Activated T-cell treated with anti-CD3 and anti-CD28 coated beads, Interleukin-2, amount 50 U/mL, for 48 hours (primary cell): ENCODE measurements around the gene NBPF19.
"Not testable (repeated sequence)": the region's sequence is repeated elsewhere in the genome, so short reads cannot be mapped to it uniquely, and the experiment has no call there.

Source experiments
- DNase-seq, 2 experiments: peaks; one replicate each; pipeline ENCODE4 v3.0.0-alpha.2; 2020

NBPF19 gene, protein sequence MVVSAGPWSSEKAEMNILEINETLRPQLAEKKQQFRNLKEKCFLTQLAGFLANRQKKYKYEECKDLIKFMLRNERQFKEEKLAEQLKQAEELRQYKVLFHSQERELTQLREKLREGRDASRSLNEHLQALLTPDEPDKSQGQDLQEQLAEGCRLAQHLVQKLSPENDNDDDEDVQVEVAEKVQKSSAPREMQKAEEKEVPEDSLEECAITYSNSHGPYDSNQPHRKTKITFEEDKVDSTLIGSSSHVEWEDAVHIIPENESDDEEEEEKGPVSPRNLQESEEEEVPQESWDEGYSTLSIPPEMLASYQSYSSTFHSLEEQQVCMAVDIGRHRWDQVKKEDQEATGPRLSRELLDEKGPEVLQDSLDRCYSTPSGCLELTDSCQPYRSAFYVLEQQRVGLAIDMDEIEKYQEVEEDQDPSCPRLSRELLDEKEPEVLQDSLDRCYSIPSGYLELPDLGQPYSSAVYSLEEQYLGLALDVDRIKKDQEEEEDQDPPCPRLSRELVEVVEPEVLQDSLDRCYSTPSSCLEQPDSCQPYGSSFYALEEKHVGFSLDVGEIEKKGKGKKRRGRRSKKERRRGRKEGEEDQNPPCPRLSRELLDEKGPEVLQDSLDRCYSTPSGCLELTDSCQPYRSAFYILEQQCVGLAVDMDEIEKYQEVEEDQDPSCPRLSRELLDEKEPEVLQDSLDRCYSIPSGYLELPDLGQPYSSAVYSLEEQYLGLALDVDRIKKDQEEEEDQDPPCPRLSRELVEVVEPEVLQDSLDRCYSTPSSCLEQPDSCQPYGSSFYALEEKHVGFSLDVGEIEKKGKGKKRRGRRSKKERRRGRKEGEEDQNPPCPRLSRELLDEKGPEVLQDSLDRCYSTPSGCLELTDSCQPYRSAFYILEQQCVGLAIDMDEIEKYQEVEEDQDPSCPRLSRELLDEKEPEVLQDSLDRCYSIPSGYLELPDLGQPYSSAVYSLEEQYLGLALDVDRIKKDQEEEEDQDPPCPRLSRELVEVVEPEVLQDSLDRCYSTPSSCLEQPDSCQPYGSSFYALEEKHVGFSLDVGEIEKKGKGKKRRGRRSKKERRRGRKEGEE (N-terminal part only)

GRCh38 chr1:149474745-149475144, at the start of gene NBPF19:
NBPF19 (plus strand) TSS chr1:149475045; CDS start chr1:149475933, 888 bp downstream.
- DNase-seq: not testable (repeated sequence)

DNA sequence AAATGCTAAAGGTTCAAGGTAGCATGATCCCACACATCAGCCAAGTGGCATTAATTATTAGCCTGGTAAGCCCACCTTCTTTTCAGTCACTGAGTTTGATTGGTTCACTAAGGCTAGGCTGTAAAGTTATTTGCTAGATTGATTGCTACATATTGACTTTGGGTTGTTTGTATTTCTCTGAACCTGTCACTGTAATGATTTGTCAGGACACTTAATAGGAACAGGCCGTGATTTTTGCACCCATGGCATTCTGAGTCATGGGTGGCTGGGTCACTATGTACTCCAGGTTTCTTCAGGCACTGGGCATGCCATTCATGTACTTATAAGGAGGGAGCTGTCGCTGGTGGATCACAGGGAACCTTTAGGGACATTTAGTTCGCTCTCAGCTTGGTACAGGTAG, 46.5 kb upstream of the NBPF19 start:
- DNase-seq: not testable (repeated sequence)

DNA sequence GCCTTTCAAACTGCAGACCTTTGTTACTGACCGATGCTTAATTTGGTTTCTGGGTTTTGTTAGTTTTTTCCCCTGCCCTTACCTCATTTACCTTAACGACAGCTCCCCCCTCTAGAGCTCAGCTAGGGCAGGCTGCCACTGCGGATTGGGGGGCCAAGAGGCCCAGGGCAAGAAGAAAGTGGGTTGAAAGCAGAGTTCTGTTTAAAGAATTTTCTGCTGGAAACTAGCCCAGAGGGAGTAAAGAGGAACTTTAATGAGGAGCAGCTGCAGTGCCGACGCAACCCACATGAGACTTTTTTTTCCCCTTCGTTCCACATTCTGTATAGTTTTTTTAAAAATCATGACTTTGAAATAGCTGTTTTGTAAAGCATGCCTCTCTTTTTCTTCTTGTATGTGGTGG, 29.4 kb upstream of the NBPF19 start:
- not testable (repeated sequence) for DNase-seq

GRCh38 chr1:149452196-149452595, 22.6 kb upstream of the NBPF19 start:
- not testable (repeated sequence) for DNase-seq

DNA sequence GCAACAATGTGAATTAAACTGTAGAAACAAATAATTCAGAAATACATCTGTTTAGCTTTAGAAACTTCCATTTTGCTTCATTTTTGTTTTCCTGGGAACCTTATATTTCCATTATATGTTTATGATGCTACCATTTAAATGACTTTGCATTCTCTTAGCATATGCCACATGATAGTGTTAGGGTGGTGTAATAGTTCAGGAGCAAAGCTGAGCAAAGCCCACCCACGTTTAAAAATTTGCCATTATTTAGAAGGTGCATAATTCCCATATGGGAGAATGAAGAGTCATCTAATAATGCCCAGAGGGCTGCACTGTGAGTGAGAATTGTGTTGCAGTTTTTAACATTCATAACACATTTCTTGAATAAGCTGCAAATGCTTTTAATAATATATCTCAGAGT, 22.2 kb upstream of the NBPF19 start:
- DNase-seq: not testable (repeated sequence)

DNA sequence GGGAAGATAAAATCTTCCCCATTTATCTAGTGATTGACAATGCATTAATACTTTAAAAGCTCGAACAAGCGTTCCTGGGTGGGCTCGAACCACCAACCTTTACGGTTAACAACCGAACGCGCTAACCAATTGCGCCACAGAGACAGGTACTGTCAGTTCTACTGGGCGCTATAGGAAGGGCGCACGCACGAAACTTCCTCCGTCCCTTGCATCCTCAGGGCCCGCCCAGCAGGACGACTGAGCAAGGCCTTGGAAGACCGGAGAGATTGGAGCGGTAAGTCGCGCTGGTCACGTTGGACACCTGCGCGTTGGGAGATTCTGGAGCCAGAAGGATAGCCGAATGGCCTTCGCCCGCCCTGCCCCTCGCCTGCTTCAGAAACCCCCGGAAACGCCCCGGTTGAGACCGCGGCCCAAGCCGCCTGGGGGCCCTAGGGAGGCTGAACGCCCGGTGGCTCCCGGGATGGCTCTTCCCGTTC, 83.5 kb downstream of the NBPF19 start:
- DNase-seq: peak; percentile 80 to 81

GRCh38 chr1:149561806-149562205, 87.0 kb downstream of the NBPF19 start:
- peak in 1 of 2 experiments; percentile 20 for DNase-seq

DNA sequence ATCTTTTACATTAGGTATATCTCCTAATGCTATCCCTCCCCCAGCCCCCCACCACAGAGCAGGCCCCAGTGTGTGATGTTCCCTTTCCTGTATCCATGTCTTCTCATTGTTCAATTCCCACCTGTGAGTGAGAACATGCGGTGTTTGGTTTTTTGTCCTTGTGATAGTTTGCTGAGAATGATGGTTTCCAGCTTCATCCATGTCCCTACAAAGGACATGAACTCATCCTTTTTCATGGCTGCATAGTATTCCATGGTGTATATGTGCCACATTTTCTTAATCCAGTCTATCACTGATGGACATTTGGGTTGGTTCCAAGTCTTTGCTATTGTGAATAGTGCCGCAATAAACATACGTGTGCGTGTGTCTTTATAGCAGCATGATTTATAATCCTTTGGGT, 90.6 kb downstream of the NBPF19 start:
- not testable (repeated sequence) for DNase-seq

DNA sequence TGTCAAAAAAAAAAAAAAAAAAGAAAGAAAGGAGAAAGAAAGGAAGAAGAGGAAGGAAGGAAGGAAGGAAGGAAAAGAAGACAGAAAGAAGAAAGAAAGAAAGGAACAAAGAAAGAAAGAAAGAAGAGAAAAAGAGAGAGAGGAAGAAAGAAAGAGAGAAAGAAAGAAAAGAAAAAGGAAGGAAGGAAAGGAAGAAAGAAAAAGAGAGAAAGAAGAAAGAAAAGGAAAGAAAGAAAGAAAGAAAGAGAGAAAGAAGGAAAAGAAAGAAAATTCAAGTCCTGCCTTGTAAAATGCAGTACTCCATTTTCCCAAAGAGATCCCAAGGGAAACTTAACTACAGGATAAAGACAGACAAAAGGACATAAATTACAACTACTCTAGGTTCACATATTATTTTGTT, 97.9 kb downstream of the NBPF19 start:
- DNase-seq: not testable (repeated sequence)

GRCh38 chr1:149585592-149585991, 110.7 kb downstream of the NBPF19 start:
- peak; percentile 48 to 58 for DNase-seq
